OCI-LY7 (cell line): Measurements from ENCODE around the gene TMEM221.

Source experiments
- EZH2phosphoT487 ChIP-seq: fragments of 200-600 bp; sonication (generic); IDR thresholded peaks from 2 replicates; pipeline ENCODE4 v1.6.1; 2018; ENCODE audit warnings: low read depth, borderline replicate concordance, mild to moderate bottlenecking, mixed run types, antibody characterized with exemption, low read length, moderate library complexity, mixed read lengths
- TF ChIP-seq, protein P1 (sequence below): fragments of 200-600 bp; sonication (generic); conservative IDR thresholded peaks from 2 replicates; pipeline ENCODE4 v1.5.1; 2014; ENCODE audit warnings: mild to moderate bottlenecking, antibody characterized with exemption, low read length, moderate library complexity, mixed read lengths

DNA sequence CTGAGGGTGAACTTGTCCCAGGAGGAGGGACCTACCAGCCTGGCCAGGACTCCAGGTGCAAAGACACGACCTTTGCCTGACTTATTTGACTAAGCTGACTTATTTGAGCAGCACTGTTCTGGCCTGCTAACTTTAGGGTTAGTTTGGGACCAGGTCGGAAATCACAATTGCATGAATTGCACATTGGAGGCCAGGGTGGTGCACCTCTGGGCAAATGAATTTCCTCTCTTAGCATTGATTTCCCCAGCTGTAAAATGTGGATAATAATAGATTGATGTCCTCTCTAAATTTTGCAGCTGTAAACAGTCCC lies 41.6 kb downstream of the TMEM221 start:
- TF ChIP-seq, protein P1, sequence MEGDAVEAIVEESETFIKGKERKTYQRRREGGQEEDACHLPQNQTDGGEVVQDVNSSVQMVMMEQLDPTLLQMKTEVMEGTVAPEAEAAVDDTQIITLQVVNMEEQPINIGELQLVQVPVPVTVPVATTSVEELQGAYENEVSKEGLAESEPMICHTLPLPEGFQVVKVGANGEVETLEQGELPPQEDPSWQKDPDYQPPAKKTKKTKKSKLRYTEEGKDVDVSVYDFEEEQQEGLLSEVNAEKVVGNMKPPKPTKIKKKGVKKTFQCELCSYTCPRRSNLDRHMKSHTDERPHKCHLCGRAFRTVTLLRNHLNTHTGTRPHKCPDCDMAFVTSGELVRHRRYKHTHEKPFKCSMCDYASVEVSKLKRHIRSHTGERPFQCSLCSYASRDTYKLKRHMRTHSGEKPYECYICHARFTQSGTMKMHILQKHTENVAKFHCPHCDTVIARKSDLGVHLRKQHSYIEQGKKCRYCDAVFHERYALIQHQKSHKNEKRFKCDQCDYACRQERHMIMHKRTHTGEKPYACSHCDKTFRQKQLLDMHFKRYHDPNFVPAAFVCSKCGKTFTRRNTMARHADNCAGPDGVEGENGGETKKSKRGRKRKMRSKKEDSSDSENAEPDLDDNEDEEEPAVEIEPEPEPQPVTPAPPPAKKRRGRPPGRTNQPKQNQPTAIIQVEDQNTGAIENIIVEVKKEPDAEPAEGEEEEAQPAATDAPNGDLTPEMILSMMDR, result no peak
- TF ChIP-seq EZH2phosphoT487, result no peak
